AG09309 (cell line): ENCODE measurements around the gene ENDOD1.

Source experiments
- DNase-seq: peaks from one replicate; pipeline ENCODE4 v3.0.0-alpha.2; 2010; ENCODE audit warnings: low read depth
- H3K4me3 ChIP-seq: 2 replicates; pipeline ENCODE4 v1.5.1; 2011; ENCODE audit warnings: mild to moderate bottlenecking, low read depth, low read length, moderate library complexity; ENCODE audit not compliant: control insufficient read depth
- CTCF ChIP-seq: IDR thresholded peaks from 2 replicates; pipeline ENCODE4 v1.5.1; 2011; ENCODE audit warnings: mild to moderate bottlenecking, low read depth, low read length, inconsistent platforms; ENCODE audit not compliant: insufficient read depth, control insufficient read depth; ENCODE audit errors: missing control alignments

ENDOD1 gene

GRCh38 chr11:95054356-95054755 lies 35.3 kb upstream of the ENDOD1 start:
- no peak for DNase-seq
- no peak for TF ChIP-seq CTCF
- H3K4me3 ChIP-seq: no peak overlapping the region

GRCh38 chr11:95055283-95055897 lies 34.3 kb upstream of the ENDOD1 start:
- no peak overlapping the region for H3K4me3 ChIP-seq
- DNase-seq: no peak
- no peak for TF ChIP-seq CTCF

- no peak for DNase-seq
- no peak for TF ChIP-seq CTCF
- no peak overlapping the region for H3K4me3 ChIP-seq
These were observed 31.7 kb upstream of the ENDOD1 start for GRCh38 chr11:95057959-95058358.

GRCh38 chr11:95058621-95059020 lies 31.0 kb upstream of the ENDOD1 start:
- H3K4me3 ChIP-seq: no peak overlapping the region
- TF ChIP-seq CTCF: no peak
- no peak for DNase-seq

GRCh38 chr11:95059046-95059445 lies 30.6 kb upstream of the ENDOD1 start:
- H3K4me3 ChIP-seq: no peak overlapping the region
- no peak for TF ChIP-seq CTCF
- DNase-seq: no peak

GRCh38 chr11:95065336-95065735 lies 24.3 kb upstream of the ENDOD1 start:
- H3K4me3 ChIP-seq: no peak overlapping the region
- TF ChIP-seq CTCF: no peak
- DNase-seq: no peak

- DNase-seq: no peak
- no peak for TF ChIP-seq CTCF
- peak within 1 kb of the TSS; percentile 73 for H3K4me3 ChIP-seq
These were observed 23.0 kb upstream of the ENDOD1 start, which contains the start of gene SRSF8 for GRCh38 chr11:95066716-95067038. Gene SRSF8 (plus strand): TSS chr11:95066919. CDS start chr11:95067227, 308 bp downstream.
